Measurements from ENCODE around the gene SEC14L3.

The SEC14L3 gene

DNA sequence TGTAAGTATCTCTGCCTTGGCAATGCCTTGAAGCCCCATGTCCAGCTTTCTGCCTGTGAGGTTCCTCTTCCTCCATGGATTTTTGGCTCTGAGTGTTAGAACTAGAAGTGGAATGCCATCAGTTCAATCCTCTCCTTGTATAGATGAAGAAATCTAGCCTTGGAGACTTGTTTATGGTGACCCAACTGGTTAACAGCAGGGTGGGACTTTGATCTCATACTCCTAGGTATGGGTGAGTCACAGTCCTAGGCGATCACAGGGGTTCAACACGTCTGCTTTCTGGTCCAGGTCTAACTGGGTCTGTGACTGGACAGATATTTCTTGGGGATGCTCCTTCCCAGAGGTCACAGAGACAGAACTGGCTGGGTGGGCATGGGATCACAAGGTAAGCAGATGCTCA, 55.4 kb downstream of the SEC14L3 start:
- no peak overlapping the region for H3K27ac ChIP-seq (ENCODE audit: extremely low read depth, low read depth, low read length)

DNA sequence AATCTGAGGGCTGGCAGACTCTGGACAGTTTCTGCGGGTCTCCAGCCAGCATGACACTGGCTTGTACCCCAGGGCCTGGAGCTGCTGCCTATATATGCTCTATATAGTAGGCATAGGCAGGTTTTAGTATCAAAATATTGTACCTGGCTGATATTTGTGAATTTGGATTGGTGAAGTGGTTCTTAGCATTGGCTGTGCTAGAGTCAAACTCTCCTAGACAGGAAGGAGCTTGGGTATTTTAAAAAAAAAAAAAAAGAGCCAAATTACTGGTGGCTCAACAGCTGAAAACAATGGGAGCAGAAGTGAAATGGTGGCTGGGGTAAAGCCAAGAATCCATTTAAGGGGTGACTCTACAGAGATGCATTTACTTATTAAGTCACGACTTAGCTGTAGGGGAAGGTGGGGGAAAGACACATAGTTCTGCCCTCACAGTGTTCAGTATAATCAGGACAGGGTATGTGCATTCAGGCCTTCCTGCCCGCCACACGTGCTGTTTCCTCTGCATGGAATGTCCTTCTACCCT, 57.2 kb downstream of the SEC14L3 start:
- TF ChIP-seq PRDM1 (tag by site-specific recombination; IDR thresholded peaks at IDR 0.05) (no peak), ZBTB20 (tag by site-specific recombination; IDR thresholded peaks at IDR 0.05) (no peak), ZNF248 (tag by site-specific recombination; IDR thresholded peaks at IDR 0.05) (no peak), ZNF473 (tag by site-specific recombination; IDR thresholded peaks at IDR 0.05) (no peak), ZNF48 (tag by site-specific recombination; IDR thresholded peaks at IDR 0.05) (no peak), PRDM10 (tag by site-specific recombination; IDR thresholded peaks at IDR 0.05) (no peak), ZNF169 (tag by site-specific recombination; IDR thresholded peaks at IDR 0.05) (no peak), ZNF133 (tag by site-specific recombination; IDR thresholded peaks at IDR 0.05) (no peak)
- Histone ChIP-seq H3K4me1 (ENCODE audit: control insufficient read depth, insufficient read depth, low read length) (no peaks in the 10 kb centered on the region), H3K36me3 (ENCODE audit: control insufficient read depth in 2 of 2, insufficient read depth in 1 of 2, low read length in 2 of 2) (peaks cover 19 to 93% of the 10 kb centered on the region in 2 experiments), H3K4me3 (ENCODE audit: low read depth, low read length) (no peak overlapping the region), H3K9me3 (ENCODE audit: control insufficient read depth, insufficient read depth, low read depth, low read length) (no peaks in the 10 kb centered on the region), H3K27ac (ENCODE audit: extremely low read depth, low read depth, low read length) (no peak overlapping the region)
- CTCF ChIA-PET, result interaction anchor here (0.6 to 3.4 kb wide), 4 partner anchors 9 to 817 kb away, joined by 3 to 14 read pairs (median 4); partner anchors contain the start of gene RNF215
- POLR2A ChIA-PET, result interaction anchor here (8.3 kb wide), 1 partner anchor 8 kb away, joined by 78 read pairs; no protein-coding TSS in a partner anchor

More for the DNA sequence above, 55.4 kb downstream of the SEC14L3 start:
- Histone ChIP-seq H3K4me1 (ENCODE audit: control insufficient read depth, insufficient read depth, low read length) (peaks cover 6% of the 10 kb centered on the region), H3K4me3 (ENCODE audit: low read depth, low read length) (no peak overlapping the region), H3K9me3 (ENCODE audit: control insufficient read depth, insufficient read depth, low read depth, low read length) (no peaks in the 10 kb centered on the region), H3K36me3 (ENCODE audit: control insufficient read depth in 2 of 2, insufficient read depth in 1 of 2, low read length in 2 of 2) (peaks cover 6 to 86% of the 10 kb centered on the region in 2 experiments; a peak in 2 of 3 replicates)
- ChIA-PET CTCF (interaction anchor here (0.6 kb wide), 1 partner anchor 26 kb away, joined by 3 read pairs; no protein-coding TSS in a partner anchor), POLR2A (interaction anchor here (1.0 kb wide), 1 partner anchor 9 kb away, joined by 3 read pairs; the partner anchor contains the start of gene MTFP1)
- TF ChIP-seq, protein P1, sequence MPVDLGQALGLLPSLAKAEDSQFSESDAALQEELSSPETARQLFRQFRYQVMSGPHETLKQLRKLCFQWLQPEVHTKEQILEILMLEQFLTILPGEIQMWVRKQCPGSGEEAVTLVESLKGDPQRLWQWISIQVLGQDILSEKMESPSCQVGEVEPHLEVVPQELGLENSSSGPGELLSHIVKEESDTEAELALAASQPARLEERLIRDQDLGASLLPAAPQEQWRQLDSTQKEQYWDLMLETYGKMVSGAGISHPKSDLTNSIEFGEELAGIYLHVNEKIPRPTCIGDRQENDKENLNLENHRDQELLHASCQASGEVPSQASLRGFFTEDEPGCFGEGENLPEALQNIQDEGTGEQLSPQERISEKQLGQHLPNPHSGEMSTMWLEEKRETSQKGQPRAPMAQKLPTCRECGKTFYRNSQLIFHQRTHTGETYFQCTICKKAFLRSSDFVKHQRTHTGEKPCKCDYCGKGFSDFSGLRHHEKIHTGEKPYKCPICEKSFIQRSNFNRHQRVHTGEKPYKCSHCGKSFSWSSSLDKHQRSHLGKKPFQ (tag by site-specific recombination; IDR thresholded peaks at IDR 0.05), result no peak
- TF ChIP-seq ZFP37 (tag by site-specific recombination; IDR thresholded peaks at IDR 0.05), result no peak
- TF ChIP-seq ZNF24 (tag by site-specific recombination; IDR thresholded peaks at IDR 0.05), result no peak
- no peak for TF ChIP-seq ZNF549 (tag by site-specific recombination; IDR thresholded peaks at IDR 0.05)
- no peak for TF ChIP-seq ZSCAN18 (tag by site-specific recombination; IDR thresholded peaks at IDR 0.05)
- no peak for TF ChIP-seq ZNF521 (tag by site-specific recombination; IDR thresholded peaks at IDR 0.05)
- no peak for TF ChIP-seq ZFHX2 (tag by site-specific recombination; conservative IDR thresholded peaks at IDR 0.05)
- no peak for TF ChIP-seq GFI1B (tag by site-specific recombination; IDR thresholded peaks at IDR 0.05)
- no peak for TF ChIP-seq ZNF112 (tag by site-specific recombination; IDR thresholded peaks at IDR 0.05)
- no peak for TF ChIP-seq ZNF398 (tag by site-specific recombination; IDR thresholded peaks at IDR 0.05)
- TF ChIP-seq SCRT2 (tag by site-specific recombination; IDR thresholded peaks at IDR 0.05), result no peak
- no peak for TF ChIP-seq ZNF843 (tag by site-specific recombination; IDR thresholded peaks at IDR 0.05)
- TF ChIP-seq ZNF707 (tag by site-specific recombination; IDR thresholded peaks at IDR 0.05), result no peak
- no peak for TF ChIP-seq ZBTB48 (tag by site-specific recombination; IDR thresholded peaks at IDR 0.05)
- no peak for TF ChIP-seq ZFP3 (tag by site-specific recombination; IDR thresholded peaks at IDR 0.05; ENCODE audit: low read depth)
- TF ChIP-seq, protein P2, sequence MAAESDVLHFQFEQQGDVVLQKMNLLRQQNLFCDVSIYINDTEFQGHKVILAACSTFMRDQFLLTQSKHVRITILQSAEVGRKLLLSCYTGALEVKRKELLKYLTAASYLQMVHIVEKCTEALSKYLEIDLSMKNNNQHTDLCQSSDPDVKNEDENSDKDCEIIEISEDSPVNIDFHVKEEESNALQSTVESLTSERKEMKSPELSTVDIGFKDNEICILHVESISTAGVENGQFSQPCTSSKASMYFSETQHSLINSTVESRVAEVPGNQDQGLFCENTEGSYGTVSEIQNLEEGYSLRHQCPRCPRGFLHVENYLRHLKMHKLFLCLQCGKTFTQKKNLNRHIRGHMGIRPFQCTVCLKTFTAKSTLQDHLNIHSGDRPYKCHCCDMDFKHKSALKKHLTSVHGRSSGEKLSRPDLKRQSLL (tag by site-specific recombination; IDR thresholded peaks at IDR 0.05), result no peak
- no peak for TF ChIP-seq ZNF146 (tag by site-specific recombination; IDR thresholded peaks at IDR 0.05)
- TF ChIP-seq ZNF660 (tag by site-specific recombination; IDR thresholded peaks at IDR 0.05), result no peak
